K562 treated with DMSO at 1 percent for 24 hours (cell line): ENCODE measurements around the gene DDR2. TPM values are rescaled to one million over a fixed set of nuclear protein-coding genes. Genes with fewer than 3 reads are reported as not detected.

Experiments used
- total RNA-seq: library from RNA; unstranded; fragments of 300-600 nt; gene quantifications from 2 replicates; pipeline ENCODE4 v1.2.3, GENCODE V29; 2022; ENCODE audit warnings: low read depth; ENCODE audit not compliant: insufficient read depth

The DDR2 gene
- 0.73 and 1.1 TPM in 2 replicates for total RNA-seq

DNA sequence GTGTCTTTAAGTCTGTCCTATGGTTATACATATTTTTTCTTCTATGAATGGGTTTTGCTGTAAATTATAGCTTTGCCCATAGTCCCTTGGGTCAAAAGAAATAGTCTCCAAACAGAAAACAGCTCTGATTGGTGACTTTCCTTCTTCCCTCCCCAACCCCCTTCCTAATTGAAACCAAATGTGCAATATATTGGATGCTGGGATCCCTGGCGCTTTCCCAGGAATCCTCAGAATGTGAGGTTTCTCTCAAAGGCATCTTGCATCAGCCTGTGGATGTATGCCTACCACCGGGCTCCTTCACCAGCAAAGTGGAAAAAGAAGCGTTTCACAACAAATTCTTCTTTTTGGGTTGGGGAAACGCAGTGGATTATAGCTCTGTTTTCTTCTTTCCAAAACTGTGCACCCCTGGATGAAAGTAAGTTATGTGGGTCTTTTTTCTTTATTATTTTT is at the start of gene DDR2:
Gene DDR2 (plus strand): TSS at position 248 of the 450 bp plus-strand sequence. CDS start 86,600 bp downstream, outside the sequence.

DNA sequence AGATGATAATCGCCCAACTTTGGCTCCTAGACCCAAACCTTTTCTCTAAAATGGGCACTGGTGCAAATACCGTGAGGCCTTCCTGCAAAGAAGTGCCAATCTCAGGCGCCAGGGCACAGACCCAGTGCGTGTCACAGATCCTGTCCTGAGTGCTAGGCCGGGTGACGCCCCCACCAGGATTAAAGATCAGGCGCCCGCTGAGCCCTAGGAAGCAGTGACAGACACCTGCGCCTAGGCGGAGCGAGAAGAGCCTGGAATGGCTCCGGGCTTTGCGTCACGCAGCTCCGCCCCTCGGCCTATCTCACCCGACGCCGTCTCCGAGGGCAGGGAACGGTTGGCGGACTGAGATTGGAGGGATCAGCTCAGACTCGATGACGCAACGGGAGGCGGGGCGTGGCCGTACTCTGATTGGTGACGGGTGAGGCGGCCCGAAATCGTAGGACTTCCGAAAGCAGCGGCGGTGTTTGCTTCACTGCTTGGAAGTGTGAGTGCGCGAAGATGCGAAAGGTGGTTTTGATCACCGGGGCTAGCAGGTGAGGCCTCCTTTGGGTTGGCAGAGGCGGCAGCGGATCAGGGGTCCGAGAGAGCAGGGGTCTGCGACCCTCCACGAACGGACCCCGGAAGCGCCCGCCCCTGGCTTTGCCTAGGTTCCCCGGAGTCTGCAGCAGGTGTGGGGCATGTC is 158.2 kb downstream of the DDR2 start, which contains the start of gene HSD17B7:
Gene HSD17B7 (plus strand): TSS at position 400 of the 682 bp plus-strand sequence. CDS start 99 bp downstream, at position 499.

Other genes starting within 250 kb of the DDR2 start
- gene SH2D1B, start 220.3 kb upstream of the DDR2 start, total RNA-seq, result 0.20 TPM in 1 of 2 replicates, not detected in the other
- 12.0 and 13.4 TPM in 2 replicates for gene UHMK1, start 134.6 kb upstream of the DDR2 start, total RNA-seq
- gene UAP1, start 70.7 kb upstream of the DDR2 start, total RNA-seq, result 48.3 and 56.4 TPM in 2 replicates
- 20.4 and 37.5 TPM in 2 replicates for gene HSD17B7, start 158.2 kb downstream of the DDR2 start, total RNA-seq
- not detected in 2 replicates for gene CCDC190, start 228.7 kb downstream of the DDR2 start, total RNA-seq